ENCODE results near the gene HIVEP3.

- TF ChIP-seq CTCF (conservative IDR thresholded peaks at IDR 0.05) (no peak), EZH2 (IDR thresholded peaks at IDR 0.05; ENCODE audit: low read depth) (no peak)
These were observed 241.1 kb downstream of the HIVEP3 start for GRCh38 chr1:41677620-41678019.
